Endothelial cell of hepatic sinusoid (primary cell): ENCODE data around the gene PPP6R1.

Source experiments
- in situ Hi-C: cut with HindIII; loops from 2 replicates; pipeline ENCODE4 v1.10.0; 2017; ENCODE audit warnings: low sequenced_read_pairs

PPP6R1 gene

DNA sequence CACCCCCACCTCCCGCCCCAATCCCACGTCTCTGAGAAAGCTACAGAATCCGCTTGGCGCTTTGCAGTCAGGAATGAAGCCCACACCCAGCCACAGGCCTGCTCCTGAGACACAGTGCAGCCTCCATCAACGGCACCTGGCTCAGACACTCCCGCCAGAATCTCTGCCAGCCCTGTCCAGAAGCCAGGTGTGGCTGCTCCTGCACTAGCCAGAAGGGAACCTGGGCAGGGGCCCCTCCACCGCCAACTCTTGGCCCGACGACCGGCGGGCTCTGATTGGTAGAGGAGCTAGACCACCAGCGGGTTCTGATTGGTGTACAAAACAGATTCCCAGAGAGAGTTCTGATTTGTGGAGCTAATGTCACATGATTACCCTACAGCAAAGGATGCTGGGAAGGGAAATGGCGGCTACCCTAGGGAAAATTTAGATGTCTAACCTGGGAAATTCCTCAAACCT is 2.9 kb upstream of the PPP6R1 start:
- in situ Hi-C loops: no loop called here

DNA sequence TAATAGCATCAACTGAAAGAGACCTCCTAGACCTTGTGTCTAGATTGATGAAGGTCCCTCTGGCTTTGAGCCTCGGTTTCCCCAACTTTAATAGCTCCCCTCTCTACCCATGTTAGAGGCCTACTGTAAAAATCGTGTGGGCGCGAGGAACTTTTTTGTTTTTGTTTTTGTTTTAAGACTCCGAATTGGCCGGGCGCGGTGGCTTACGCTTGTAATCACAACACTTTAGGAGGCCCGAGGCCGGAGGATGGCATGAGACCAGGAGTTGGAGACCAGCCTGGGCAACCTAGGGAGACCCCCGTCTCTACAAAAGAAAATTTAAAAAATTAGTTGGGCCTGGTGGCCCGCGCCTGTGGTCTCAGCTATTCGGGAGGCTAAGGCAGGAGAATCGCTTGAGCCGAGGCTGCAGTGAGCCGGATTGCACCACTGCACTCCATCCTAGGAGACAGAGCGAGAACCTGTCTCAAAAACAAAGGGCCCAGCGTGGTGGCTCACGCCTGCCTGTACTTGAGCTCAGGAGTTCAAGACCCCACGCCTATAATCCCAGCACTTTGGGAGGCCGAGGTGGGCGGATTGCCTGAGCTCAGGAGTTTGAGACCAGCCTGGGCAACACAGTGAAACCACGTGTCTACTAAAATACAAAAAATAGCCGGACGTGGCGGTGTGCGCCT is 858 bp upstream of the PPP6R1 start:
- in situ Hi-C loops: no loop called here

DNA sequence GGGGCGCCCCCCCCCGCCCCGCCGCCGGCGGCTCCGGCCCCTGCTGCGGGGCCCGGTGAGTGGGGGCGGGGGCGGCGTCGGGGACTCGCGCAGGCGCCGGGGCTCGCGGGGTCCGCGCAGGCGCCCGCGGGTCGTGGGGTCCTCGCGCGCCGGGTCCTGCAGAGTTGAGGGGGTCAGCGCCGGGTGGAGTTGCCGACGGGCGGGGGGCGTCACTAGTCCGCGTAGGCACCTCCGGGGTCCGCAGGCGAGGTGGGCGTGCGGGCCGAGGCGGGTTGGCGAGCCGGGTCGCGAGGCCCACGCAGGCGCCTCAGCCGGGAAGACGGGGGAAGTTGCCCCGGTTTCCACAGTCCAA is 365 bp downstream of the PPP6R1 start:
- in situ Hi-C loops: no loop called here

DNA sequence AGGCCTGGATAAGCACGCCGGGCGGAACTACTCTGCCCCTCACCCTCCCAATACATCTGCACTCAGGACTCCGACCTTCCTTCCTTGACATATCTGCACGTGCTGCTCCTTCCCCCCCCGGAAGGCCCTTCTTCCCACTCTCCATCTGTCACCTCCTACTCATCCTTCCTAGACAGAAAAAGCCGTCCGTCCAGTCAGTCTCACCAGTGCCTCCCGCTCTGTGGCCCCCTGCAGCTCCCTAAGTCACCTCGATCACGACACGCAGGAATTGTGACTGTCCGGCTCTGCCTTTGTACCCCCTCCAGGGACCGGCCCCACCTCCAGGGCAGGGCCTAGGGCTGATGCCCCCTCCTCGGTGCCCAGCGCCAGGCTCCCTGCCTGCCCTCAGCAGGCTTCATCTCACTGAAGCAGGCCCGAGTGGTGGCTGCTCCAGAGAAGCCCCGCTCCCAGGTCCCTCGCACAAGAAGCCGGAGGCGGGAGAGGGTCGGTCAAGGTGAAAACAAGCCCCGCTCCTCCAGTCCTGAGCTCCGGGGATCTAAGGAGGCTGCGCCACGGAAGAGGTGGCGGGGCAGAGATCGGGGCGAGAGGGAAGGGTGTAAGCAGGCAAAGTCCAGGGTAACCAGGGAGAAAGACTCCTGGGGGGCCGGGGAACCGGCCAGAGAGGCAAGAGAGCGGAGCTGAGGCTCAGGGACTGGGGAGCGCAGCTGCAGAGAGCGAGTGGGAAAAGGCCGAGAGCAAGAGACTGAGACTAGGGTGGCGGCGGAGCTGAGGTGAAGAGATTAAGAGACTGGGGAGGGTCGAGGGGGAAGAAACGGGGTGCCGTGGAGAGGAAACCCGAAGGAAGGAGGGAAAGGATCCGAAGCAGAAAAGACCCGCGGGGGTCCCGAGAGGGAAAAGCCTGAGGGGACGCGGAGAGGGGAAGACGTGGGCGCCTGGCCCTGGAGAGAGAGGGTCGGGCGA is 1.1 kb downstream of the PPP6R1 start:
- in situ Hi-C loops: no loop called here

DNA sequence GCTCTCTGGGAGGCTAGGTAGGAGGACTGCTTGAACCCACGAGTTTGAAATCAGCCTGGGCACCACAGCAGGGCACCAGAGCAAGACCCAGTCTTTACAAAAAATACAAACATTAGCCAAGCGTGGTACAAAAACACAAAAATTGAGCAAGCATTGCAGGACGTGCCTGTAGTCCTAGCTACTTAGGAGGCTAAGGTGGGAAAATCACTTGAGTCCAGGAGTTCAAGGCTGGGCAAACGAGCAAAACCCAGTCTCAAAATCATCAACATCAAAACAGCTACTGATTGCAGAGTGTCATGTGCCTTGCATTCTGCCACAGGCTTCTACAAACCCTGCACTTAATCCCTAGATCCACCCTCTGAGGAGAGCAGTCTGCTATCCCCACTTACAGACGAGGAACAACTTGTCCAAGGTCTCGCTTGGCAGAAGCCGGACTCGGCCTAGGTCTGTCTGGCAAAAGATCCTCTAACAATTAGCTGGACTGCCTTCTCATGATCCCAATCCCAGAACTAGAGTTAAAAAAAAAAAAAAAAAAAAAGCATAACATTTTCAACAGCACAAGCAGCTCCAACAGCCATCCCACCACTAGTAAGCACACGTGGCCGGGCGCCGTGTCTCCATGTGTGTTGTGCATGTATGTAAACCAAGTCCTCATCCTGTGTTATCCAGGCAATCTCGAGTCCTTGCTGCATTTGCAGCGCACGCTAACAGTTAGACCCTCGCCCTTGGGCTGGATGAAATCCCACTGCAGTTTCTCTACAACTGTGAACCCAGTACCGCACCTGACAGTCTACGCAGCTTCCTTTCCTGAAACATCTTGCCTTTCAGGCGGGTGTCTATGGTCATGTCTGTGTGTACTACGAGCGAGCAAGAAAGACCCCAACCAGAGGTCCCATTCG is 2.0 kb downstream of the PPP6R1 start:
- in situ Hi-C loops: no loop called here

DNA sequence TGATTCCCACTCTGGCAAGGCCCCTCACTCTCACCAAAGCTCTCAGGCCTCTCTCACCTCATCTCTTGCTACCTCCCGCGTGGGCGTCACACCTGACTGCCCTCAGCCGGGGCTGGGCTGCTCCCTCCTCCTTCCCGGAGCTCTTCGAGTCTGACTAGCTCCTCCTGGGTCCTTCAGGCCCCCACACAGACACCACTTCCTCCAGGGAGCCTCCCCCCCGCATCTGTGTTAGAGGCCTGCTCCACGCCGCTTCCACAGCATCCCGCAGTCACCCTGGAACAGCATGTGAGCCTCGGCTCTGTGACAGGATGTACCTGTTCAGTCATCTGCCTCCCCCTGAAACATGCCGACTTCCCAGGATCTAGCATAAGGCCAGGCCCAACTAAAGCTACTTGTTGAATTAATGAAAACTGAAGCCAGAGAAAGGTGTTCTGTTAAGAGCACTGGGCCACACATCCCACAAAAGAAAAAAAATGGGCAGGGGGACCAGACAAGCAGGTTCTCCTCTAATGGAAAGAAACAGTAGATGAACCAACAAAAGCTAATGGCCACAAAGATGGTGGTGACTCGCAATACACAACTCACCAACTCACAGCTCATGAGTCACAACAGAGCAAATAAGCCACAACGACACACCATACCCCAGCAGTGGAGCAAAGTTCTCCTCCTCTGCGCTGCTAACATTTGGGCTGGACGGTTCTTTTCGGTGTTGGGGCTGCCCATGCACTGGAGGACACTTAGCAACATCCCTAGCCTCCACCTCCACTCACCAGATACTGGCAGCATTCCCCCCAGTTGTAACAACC is 3.0 kb downstream of the PPP6R1 start:
- in situ Hi-C loops: no loop called here

DNA sequence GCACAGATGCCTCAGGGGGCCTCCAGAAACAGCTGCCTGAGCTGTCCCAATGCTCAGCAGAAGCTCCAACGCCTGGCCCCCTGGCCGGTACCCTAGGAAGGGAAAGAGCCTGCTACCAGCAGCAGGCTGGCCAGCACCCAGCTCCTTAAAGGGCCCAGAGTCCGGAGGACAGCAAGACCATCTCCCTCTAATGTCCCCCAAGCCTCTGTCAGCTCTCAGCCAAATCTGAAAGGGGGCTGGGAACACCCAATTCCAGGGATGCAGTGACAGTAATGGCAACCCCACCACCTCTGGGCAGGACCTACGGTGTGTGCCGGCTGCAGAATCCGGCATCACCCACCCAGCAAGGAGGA is 4.2 kb downstream of the PPP6R1 start:
- in situ Hi-C loops: no loop called here

DNA sequence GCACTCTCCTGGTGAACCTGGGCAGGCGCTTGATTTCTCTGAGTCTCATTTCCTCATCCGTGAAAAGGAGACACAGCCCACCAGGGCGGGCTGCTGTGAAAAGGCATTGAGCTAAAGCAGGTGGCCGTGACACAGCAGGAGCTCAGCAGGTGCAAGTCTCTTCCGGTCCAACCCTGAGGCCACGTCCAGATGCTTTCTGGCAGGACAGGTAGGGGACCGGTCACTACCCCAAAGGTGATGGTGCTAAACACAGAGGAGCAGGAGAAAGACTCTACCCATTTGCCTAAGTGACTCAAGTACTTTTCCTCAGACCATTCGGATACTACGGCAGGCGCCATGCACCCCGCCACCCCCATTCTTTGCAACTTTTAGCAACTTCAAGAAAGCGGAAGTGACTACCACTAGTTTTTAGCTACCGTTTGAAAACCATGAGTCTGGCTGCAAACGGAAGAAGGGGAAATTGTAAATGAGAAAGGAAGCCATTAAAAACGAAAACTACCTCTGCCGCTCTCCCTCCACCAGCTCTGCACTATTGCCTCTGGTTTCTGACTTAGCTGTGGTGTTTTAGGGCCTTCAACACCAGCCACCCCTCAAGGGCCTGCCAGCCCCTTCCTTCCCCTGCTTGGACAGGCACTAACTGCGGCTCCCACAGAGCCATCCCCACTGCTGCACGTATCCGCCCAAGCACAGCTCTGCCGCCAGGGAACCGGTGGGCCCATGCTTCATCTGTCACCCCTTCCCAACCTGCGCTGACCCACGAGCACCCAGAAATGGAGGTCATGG is 4.8 kb downstream of the PPP6R1 start:
- in situ Hi-C loops: no loop called here

DNA sequence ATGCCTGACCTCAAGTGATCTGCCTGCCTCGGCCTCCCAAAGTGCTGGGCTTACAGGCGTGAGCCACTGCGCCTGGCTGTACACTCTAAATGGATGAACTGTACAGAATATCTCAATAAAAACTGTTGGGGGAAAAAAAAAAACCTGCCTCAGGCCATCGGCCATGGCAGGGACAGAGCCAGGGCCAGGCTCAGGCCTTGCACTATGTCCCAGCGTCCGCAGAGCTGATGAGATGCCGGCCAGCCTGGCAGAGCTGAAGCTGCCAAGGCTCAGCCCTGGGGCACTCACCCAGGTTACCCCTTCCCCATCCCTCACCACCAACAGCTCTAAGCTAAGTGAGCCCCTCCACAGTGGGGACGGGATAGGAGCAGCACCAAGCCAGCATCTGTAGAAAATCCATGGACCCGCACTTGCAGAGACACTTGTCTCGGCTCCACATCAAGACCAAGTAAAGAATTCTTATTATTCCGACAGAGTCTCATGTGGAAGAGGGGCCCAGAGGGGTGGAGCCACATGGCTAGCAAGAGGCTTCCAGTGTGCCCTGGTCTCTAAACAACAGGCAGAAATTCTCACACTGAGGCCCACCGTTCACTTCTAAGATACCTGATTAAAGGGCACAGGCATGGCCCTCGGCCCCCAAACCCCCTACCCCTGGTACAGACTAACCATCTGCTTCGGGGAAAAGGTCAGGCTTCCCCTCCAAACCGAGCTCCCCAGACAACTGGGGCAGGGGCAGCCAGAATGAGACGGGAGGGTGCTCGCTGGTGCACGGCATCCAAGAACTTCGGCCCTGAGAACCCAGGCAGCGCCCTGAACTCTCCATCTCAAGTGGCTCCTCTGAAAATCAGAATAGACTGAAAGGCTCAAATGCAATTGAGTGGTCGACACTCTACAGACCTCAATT is 5.8 kb downstream of the PPP6R1 start:
- in situ Hi-C loops: no loop called here

DNA sequence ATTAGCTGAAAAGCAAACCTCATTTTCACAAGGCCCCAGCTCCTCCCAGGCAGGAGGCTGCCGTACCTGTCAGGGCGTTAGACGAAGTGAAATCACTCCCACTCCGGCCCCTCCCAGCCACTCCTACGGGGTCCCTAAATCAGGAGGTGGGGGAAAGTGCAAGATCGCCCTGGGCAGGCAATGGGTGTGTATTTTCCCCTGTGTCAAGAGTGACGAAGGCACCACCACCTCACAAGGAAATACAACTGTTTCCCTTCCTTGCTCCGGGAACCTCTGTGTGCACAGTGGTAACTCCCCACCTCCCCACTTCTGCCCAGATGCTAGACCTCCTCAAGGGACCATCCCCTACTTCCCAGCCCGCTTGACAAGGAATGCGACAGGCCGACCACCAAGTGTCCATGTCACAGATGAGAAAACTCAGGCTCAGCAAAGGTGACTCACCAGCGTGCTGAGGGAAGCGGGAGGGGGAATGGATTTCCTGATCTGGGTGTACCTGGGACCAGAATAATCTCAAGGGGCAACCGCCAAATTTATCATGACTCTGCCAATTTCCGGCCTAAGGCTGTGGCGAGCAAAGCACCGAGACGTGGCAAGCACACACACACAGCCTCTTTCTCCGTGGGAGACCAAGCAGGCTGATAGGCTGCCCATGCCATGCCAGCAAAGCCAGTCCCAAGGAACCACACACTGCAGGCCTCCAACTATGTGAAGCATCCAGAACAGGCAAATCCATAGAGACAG is 7.3 kb downstream of the PPP6R1 start:
- in situ Hi-C loops: no loop called here

DNA sequence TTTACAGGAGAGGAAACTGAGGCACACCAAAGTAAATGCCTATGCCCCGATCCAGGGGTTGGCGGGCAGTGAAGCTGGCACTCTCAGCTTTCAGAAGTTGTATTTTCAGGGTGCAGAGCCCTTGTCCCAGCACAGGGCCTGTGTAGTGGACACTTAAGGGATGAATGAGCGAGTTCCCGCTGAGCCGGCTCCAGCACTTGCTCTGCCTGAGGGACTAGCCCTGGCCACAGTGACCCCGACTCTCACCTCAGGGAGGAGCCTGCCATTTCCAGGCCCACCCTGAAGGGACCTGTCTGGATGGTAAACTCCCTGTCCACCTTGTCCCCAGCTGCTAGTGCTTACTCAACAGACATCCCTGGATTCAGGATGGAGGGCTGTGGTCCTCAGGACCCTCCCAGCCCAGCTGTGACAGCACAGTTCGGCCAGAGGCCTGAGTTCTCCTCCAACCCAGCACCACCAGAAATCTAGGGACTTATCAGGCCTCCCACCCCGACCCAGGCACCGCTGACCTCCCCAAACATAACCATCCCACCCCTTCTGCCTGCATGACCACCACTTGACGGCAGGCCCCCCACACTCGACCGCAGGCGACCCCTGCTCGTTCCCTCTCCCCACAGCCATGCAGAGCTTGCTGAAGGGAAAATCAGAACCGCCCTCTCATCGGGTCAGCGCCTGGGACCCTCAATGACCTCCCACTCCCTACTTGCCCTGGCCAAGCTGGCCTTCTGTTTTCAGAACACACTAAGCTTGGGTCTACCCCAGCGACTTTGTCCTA is 8.4 kb downstream of the PPP6R1 start:
- in situ Hi-C loops: no loop called here

DNA sequence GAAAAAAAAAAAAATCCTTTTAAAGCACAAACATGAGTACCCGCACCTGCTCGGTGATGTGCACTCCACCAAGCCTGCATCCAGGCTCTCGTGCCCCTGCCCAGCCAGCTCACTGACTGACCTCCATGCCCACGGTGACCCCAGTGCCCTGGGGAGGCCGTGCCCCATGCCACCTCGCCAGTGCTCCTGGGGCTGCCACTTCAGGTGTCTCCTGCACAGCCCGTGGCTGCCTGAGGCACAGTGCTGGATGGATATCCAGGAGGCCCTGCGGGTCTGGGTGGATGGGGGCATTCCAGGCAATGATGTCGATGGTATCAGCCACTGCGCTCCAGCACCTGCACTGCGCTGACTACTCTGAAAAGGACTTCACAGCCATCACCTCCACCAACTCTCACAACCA is 9.0 kb downstream of the PPP6R1 start:
- in situ Hi-C loops: no loop called here

DNA sequence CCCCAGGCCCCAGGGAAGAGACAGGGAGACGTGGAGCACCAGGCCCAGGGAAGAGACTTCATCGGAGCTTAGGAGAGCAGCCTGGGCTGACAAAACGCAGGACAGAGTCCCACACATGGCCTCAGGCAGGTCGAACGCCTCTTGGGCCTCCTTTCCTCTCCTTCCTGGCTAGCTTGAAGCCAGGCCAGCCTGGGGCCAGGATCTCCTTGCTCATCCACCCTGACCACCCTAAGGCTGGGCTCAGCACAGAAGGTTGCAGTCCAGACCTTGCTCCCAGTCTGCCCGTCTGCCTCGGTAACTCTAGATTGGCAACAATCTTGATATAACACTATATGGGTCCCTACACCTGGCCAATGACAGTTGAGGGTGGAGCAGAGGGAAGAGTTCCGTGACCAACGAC is 10.1 kb downstream of the PPP6R1 start:
- in situ Hi-C loops: no loop called here

DNA sequence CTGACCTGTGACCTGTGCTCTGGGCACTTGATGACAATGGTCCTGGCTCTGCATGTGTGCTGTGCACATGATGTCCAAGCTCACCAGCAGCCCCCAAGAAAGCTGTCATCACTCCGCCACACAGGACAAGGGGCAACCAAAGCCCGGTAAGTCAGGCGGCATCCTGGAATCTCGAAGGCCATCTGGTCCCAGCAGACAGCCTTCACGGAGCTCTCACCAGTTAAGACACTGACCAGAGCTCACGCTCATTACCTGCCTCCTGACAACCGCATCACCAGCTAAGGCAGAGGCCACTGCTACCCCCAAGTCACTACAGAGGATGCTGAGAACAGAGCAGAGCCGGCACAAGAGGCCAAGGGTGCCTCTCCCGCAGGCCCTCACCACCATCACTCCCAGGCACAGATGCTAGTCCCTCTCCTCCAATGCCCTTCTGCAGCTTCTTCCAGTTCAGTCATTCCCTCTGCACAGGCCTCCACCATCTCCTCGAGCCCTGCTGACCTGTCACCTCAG is 10.6 kb downstream of the PPP6R1 start:
- in situ Hi-C loops: no loop called here

DNA sequence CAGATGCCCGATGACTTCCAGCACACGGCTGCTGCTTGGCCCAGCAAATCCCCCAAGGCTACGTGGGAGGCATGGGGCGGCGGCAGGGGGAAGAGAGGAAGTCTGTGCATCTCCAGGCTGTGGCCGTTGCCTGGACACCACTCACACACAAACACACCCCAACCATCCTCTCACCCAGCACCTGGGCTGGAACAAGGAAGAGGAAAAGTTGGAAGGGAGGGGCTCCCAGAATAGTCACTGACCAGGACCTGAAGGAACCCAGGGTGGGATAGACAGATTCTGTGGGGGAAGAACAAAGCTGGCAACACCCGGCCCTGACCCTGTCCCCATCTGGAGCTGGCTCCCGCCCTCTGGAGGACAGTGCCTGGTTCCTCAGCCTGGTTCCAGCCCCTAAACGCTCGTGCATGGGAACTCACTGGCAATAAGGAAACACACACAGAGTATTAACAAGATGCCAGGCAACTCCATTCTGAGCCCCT is 11.2 kb downstream of the PPP6R1 start:
- in situ Hi-C loops: no loop called here

DNA sequence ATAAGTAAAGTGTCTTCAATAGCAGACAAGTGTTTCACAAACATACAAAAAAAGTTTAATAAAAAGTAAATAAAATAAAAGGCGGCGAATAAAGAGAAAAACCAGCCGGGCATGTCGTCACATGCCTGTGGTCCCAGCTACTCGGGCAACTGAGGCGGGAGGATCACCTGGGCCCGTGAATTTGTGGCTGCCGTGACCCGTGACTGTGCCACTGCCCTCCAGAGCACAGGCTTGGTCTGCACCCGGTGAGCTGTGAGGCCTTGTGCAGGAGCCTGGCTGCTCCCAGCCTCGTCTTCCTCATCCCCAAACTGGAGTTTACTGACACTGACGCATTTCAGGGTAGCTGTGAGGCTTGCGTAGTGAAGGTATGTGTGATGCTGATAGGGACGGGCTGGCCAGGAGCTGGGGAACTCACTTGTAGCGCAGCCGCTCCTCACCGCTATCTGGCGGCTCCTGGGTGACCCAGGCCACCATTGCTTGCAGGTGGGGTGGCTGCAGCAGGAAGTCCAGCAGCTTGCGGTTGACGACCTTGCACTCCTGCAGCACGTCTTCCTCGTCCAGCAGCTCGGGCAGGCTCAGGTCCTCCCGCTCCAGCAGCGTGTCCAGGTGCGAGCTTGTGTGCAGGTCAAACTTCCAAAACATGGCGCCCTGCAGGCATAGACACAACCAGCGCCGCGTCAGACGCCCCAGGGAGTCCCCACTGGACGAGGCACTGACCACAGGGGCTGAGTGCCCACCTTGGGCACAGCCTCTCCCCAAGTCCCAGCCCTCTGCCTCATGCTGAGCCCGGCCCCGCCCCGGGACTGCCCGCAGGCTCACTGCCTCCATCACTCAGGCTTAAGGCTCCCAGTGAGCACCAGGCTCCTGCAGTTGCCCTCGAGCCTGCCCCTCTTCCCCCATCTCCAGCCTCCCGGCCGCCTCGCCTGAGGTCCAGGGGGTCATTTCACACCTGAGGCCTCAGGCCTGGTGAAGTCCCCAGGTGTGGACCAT is 12.1 kb downstream of the PPP6R1 start:
- in situ Hi-C loops: no loop called here
